IMR-90 (cell line): ENCODE data around the gene KLHL29. TPM values are rescaled to one million over a fixed set of nuclear protein-coding genes. Genes with fewer than 3 reads are reported as not detected.
"Not testable (repeated sequence)": the region's sequence is repeated elsewhere in the genome, so short reads cannot be mapped to it uniquely, and the experiment has no call there.

Experiments used
- ATAC-seq: fragments of 200-7000 bp; cut with Tn5 transposase; 2 replicates; pipeline ENCODE4 v1.9.1; 2020; ENCODE audit warnings: low read depth, mild to moderate bottlenecking, moderate library complexity
- BruUV-seq: library from RNA; stranded (reverse); fragments of 400-500 nt; replicated peaks from 2 replicates; lab custom pipeline; 2021; lab: Mats Ljungman, UMichigan
- CTCF ChIA-PET: fragments of 300-600 bp; formaldehyde crosslinking; extraction: SDS; loops from one replicate; lab custom pipeline; 2021; ENCODE audit warnings: antibody characterized with exemption; lab: Yijun Ruan, JAX
- POLR2A ChIA-PET: fragments of 300-600 bp; sonication (Branson Sonifier 250); formaldehyde crosslinking; loops from one replicate; lab custom pipeline; 2022; ENCODE audit warnings: antibody characterized with exemption; ENCODE audit not compliant: unreplicated experiment; lab: Charles Lee
- DNase-seq: peaks from one replicate; pipeline ENCODE4 v3.0.0; 2013
- H2AFZ ChIP-seq: replicated peaks from 2 replicates; pipeline ENCODE3; 2013; ENCODE audit warnings: low read length, mild to moderate bottlenecking; ENCODE audit not compliant: poor library complexity
- H2AK5ac ChIP-seq: 2 replicates; pipeline ENCODE4 v1.6.1; 2013; ENCODE audit warnings: low read depth, low read length, inconsistent platforms
- H2AK9ac ChIP-seq: replicated peaks from 2 replicates; pipeline ENCODE3; 2013; ENCODE audit warnings: mild to moderate bottlenecking, low read depth, low read length, moderate library complexity; ENCODE audit not compliant: poor library complexity
- H2BK120ac ChIP-seq: 2 replicates; pipeline ENCODE4 v1.6.1; 2013; ENCODE audit warnings: low read depth, low read length, inconsistent platforms
- H2BK15ac ChIP-seq: 3 replicates; pipeline ENCODE4 v1.6.1; 2013; ENCODE audit warnings: low read depth, low read length, inconsistent platforms
- H2BK20ac ChIP-seq: 2 replicates; pipeline ENCODE4 v1.6.1; 2013; ENCODE audit warnings: low read depth, mild to moderate bottlenecking, inconsistent platforms, low read length, moderate library complexity
- H2BK5ac ChIP-seq: 2 replicates; pipeline ENCODE4 v1.6.1; 2013; ENCODE audit warnings: mild to moderate bottlenecking, low read depth, low read length, inconsistent platforms; ENCODE audit not compliant: poor library complexity, severe bottlenecking
- H3K14ac ChIP-seq: replicated peaks from 2 replicates; pipeline ENCODE4 v1.6.1; 2013; ENCODE audit warnings: low read depth, low read length, inconsistent platforms
- H3K18ac ChIP-seq: 2 replicates; pipeline ENCODE4 v1.6.1; 2013; ENCODE audit warnings: low read depth, low read length, control low read depth
- H3K23ac ChIP-seq: 2 replicates; pipeline ENCODE4 v1.6.1; 2013; ENCODE audit warnings: low read depth, low read length, inconsistent platforms
- H3K27ac ChIP-seq: 2 replicates; pipeline ENCODE4 v1.5.1; 2013; ENCODE audit warnings: mild to moderate bottlenecking, control low read depth, low read length; ENCODE audit not compliant: insufficient read depth
- H3K27me3 ChIP-seq: 2 replicates; pipeline ENCODE4 v1.6.1; 2013; ENCODE audit warnings: low read length; ENCODE audit not compliant: control insufficient read depth, insufficient read depth
- H3K36me3 ChIP-seq: 2 replicates; pipeline ENCODE4 v1.6.1; 2013; ENCODE audit warnings: low read length, mixed read lengths; ENCODE audit not compliant: control insufficient read depth, insufficient read depth
- H3K4ac ChIP-seq: 2 replicates; pipeline ENCODE4 v1.6.1; 2013; ENCODE audit warnings: low read depth, low read length, inconsistent platforms
- H3K4me1 ChIP-seq: 2 replicates; pipeline ENCODE4 v1.6.1; 2013; ENCODE audit warnings: low read length, mixed read lengths; ENCODE audit not compliant: control insufficient read depth, insufficient read depth
- H3K4me2 ChIP-seq: 2 replicates; pipeline ENCODE4 v1.6.1; 2013; ENCODE audit warnings: low read depth, mild to moderate bottlenecking, control low read depth, low read length, moderate library complexity
- H3K4me3 ChIP-seq: 2 replicates; pipeline ENCODE4 v1.5.1; 2013; ENCODE audit warnings: low read depth, mild to moderate bottlenecking, control low read depth, low read length, moderate library complexity; ENCODE audit not compliant: insufficient read depth
- H3K56ac ChIP-seq: 2 replicates; pipeline ENCODE4 v1.6.1; 2013; ENCODE audit warnings: low read length, inconsistent platforms; ENCODE audit not compliant: insufficient read depth; ENCODE audit errors: extremely low read depth
- H3K79me1 ChIP-seq, 2 experiments: 2 replicates each; pipeline ENCODE4 v1.6.1; 2013; ENCODE audit warnings: low read length in 2 of 2, inconsistent platforms in 1 of 2, low read depth in 1 of 2
- H3K9ac ChIP-seq: 2 replicates; pipeline ENCODE4 v1.6.1; 2013; ENCODE audit warnings: low read depth, low read length, control low read depth
- H3K9me1 ChIP-seq: 2 replicates; pipeline ENCODE4 v1.6.1; 2013; ENCODE audit warnings: low read length, inconsistent platforms; ENCODE audit not compliant: insufficient read depth
- H3K9me3 ChIP-seq: 2 replicates; pipeline ENCODE4 v1.6.1; 2013; ENCODE audit warnings: low read length; ENCODE audit not compliant: control insufficient read depth, insufficient read depth
- H4K20me1 ChIP-seq: 2 replicates; pipeline ENCODE4 v1.6.1; 2013; ENCODE audit warnings: low read length, inconsistent platforms; ENCODE audit not compliant: insufficient read depth
- H4K5ac ChIP-seq: 2 replicates; pipeline ENCODE4 v1.6.1; 2013; ENCODE audit warnings: mild to moderate bottlenecking, low read depth, low read length, control low read depth
- H4K8ac ChIP-seq, 2 experiments: 2 replicates each; pipeline ENCODE4 v1.6.1; 2013; ENCODE audit warnings: low read depth in 2 of 2, low read length in 2 of 2, control low read depth in 1 of 2, inconsistent platforms in 1 of 2
- H4K91ac ChIP-seq: 2 replicates; pipeline ENCODE4 v1.6.1; 2013; ENCODE audit warnings: low read depth, low read length, inconsistent platforms; ENCODE audit not compliant: insufficient read depth
- WGBS, 2 experiments: methylation state at CpG; one replicate each; pipeline versions ENCODE4 v1.1.5 to v1.1.7; 2013; ENCODE audit warnings: missing lambda C conversion rate in 2 of 2; ENCODE audit not compliant: insufficient read length in 1 of 2; ENCODE audit errors: extremely low coverage in 2 of 2; 5-methylcytosine and 5-hydroxymethylcytosine counted together
- dilution Hi-C: fragments of 300-500 bp; cut with HindIII; formaldehyde crosslinking; loops from one replicate; pipeline ENCODE4 v1.14.3; 2018; ENCODE audit warnings: low sequenced_read_pairs; ENCODE audit not compliant: unreplicated experiment
- in situ Hi-C: fragments of 300-500 bp; cut with MboI; formaldehyde crosslinking; loops from 3 replicates; pipeline ENCODE4 v1.14.3; 2019; ENCODE audit warnings: low sequenced_read_pairs, inconsistent platforms, mixed read lengths
- intact Hi-C: fragments of 100-400 bp; cut with micrococcal nuclease; formaldehyde crosslinking; loops from 2 replicates; pipeline ENCODE4 v1.10.0; 2022
- polyA plus RNA-seq, 3 experiments: library from polyadenylated mRNA; depleted of rRNA; stranded (reverse); fragments of >200 nt; gene quantifications; 2 replicates each; pipeline ENCODE4 v1.2.3, GENCODE V29; 2012; ENCODE audit warnings: low replicate concordance in 1 of 3
- total RNA-seq: library from RNA; depleted of rRNA; stranded (reverse); fragments of >200 nt; gene quantifications from 2 replicates; pipeline ENCODE4 v1.2.3, GENCODE V29; 2012

KLHL29 gene
- total and polyA plus RNA-seq, 2 of the 4 experiments (the other 2 are of a cell fraction), result 2.0 to 8.0 TPM

- H2AFZ ChIP-seq, dilution Hi-C loops, DNase-seq, H3K23ac ChIP-seq, ATAC-seq, H4K20me1 ChIP-seq, H4K91ac ChIP-seq, H3K4me2 ChIP-seq, H3K4me1 ChIP-seq, H2BK120ac ChIP-seq, H3K9ac ChIP-seq, H3K9me1 ChIP-seq, CTCF ChIA-PET, H3K36me3 ChIP-seq, H3K79me1 ChIP-seq, H3K9me3 ChIP-seq, H3K4me3 ChIP-seq, H2BK20ac ChIP-seq, BruUV-seq, in situ Hi-C loops, H4K5ac ChIP-seq, H3K27ac ChIP-seq, H3K56ac ChIP-seq, H2BK15ac ChIP-seq, H2AK9ac ChIP-seq, H3K18ac ChIP-seq, intact Hi-C loops, H2BK5ac ChIP-seq, POLR2A ChIA-PET, H4K8ac ChIP-seq, H3K14ac ChIP-seq, H3K4ac ChIP-seq, H2AK5ac ChIP-seq: not testable (repeated sequence)
- WGBS, 2 experiments, result 60% methylated on average over 1 of the region's 10 CpGs; no CpG with 5 or more reads in 1 of the 2 experiments
- peaks cover 17% of the 10 kb centered on the region for H3K27me3 ChIP-seq
Observed at GRCh38 chr2:23348093-23348481, 36.9 kb upstream of the KLHL29 start.
